GM19452 (cell line): ENCODE data around the gene PNLIPRP1.

Source experiments
- ATAC-seq: cut with Tn5 transposase; IDR thresholded peaks from one replicate; pipeline ENCODE4 v1.9.1; 2021; ENCODE audit not compliant: unreplicated experiment

PNLIPRP1 gene

DNA sequence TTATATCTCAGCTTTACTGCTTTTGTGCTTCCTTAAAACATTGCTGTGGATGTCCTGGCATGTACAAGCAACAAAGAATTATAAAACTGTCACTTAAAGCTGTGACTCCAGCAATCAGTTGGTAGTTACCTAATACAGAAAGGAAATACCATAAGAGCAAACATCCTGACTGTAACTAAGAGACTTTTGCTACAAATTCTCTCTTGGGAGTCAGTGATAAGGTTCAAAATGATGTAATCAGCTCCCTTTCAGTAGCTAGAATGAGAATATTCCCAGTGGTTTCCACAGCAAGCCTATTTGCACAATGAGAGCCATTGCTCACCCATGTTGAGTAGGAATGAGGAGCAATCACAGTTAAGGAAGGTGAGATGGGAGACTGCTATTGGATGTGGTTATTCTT, 7.6 kb downstream of the PNLIPRP1 start:
- ATAC-seq: no peak

DNA sequence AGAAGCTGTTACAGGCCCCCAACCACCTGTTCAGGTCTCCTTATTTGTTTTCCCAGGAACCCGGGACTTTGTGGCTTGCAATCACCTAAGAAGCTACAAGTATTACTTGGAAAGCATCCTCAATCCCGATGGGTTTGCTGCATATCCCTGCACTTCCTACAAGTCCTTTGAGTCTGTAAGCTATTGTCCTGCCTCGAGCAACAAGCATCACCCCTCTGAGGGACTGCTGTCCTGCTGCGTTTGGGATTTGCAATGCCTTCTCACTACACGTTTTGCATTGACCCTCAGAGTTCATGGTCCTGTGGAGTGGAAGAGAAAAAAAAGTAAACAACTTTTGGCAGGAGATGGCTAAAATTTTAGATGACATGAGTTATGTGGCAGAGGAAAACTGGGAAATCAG, 9.2 kb downstream of the PNLIPRP1 start:
- ATAC-seq: no peak

DNA sequence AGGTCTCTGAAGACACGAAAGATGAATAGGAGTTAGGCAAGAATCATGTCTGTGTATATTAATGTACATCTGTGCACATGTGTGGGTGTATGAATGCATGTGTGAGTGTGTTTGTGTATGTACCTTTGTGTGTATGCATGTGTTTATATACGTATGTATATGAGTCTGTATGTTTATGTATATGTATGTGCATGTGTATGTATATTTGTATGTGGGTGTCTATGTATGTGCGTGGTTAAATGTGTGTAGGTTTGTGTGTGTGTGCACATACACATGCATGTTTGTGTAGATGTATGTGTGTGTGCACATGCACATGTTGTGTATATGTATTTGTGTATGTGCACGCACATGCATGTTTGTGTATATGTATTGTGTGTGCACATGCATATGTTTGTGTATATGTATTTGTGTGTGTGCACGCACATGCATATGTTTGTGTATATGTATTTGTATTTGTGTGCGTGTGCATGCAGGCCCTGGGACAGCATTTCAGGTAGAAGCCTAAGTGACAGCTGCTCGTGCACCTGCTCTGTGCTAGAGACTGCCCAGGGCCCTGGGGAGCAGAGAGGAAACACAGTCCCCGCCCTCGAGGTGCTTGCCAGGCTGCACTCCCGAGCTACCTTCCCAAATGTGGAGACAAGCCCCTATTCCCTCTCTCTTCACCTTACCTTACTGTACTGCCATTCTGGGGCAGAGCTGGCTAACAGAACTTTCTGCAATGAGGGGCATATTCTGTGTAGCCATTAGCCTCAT, 12.1 kb downstream of the PNLIPRP1 start:
- ATAC-seq: no peak

- ATAC-seq: no peak
Observed at GRCh38 chr10:116606061-116606483, 15.3 kb downstream of the PNLIPRP1 start.

DNA sequence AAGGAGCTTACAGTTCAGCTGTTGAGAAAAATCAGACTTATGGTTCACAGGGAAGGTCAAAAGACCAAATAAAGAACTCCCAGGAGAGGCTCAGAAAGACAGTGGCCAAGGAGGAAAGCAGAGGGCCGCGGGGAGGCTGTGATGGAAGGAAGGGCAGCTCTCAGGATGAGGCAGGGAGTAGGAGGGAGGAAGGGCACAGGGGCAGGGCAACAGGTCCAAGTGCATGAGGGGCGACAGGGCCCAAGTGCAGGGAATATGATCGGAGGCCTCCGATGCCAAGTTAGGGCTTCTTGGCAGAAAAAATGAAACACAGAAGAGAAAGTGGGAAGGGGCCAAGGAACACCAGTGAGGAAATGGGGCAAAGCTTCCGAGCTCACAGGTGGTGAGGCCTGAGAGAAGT, 16.6 kb downstream of the PNLIPRP1 start:
- no peak for ATAC-seq

DNA sequence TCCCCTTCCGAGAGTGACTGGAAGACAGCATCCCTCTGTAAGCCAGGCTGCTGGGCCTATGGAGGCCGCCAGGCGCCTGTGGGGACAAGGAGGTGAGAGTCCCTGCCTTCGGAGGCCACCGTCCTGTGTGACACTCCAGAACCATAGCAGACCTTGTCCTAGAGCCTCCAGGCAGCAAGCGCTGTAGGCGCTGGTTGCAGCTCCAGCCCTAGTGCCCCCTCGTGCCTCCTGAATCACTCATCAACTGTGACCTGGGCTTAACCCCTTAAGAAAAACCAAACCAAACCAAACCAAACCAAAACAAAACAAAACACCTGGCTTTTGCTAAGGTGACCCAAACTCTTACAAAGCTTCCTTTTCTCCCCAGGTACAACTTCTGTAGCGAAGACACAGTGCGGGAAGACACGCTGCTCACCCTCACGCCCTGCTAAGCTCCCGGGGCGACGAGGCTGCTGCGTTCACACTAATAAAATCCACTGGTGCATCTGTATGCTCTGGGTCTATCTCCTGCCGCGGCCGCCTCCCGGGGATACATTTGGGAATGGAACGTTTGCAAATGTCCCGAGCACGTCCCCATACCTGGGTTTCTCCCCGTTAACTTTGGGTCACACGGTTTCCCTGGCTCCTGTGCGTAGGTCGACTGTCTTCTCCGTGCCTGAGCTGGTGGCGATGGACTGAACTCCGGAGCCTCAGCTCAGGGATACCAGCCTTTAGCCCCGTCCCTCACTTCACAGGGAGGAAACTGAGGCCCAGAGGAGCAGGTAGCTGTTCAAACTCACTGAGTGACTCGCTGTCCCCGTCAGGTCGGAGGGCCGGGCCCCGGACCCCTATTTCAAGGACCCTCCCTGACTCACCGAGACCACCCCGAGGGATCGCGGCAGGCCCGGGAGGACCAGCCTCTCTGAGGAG, 18.2 kb downstream of the PNLIPRP1 start:
- ATAC-seq: no peak

GRCh38 chr10:116610443-116611152, 19.8 kb downstream of the PNLIPRP1 start:
- no peak for ATAC-seq

- no peak for ATAC-seq
Observed at GRCh38 chr10:116611153-116611545, 20.4 kb downstream of the PNLIPRP1 start.

GRCh38 chr10:116612107-116612769, 21.5 kb downstream of the PNLIPRP1 start:
- no peak for ATAC-seq

DNA sequence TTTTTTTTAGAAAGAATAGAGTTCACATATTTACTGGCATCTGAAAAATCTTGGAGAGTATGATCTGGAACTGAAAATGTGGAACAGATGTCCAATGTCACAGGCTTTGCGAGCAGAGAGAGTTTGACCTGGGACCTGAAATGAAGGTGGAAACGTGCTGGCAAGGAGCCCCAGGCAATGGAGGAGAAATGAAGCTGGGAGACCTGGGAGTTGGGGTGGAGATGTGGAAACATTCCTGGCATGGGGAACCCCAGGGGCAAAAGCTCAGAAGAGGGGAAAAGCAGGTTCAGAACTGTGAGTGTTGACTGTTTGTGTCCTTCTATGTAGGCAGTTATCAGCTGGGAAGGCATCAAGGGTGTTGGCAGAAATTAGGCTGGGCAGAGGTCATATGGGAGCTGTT, 22.7 kb downstream of the PNLIPRP1 start:
- no peak for ATAC-seq

- no peak for ATAC-seq
Observed at GRCh38 chr10:116614796-116615195, 24.0 kb downstream of the PNLIPRP1 start.

DNA sequence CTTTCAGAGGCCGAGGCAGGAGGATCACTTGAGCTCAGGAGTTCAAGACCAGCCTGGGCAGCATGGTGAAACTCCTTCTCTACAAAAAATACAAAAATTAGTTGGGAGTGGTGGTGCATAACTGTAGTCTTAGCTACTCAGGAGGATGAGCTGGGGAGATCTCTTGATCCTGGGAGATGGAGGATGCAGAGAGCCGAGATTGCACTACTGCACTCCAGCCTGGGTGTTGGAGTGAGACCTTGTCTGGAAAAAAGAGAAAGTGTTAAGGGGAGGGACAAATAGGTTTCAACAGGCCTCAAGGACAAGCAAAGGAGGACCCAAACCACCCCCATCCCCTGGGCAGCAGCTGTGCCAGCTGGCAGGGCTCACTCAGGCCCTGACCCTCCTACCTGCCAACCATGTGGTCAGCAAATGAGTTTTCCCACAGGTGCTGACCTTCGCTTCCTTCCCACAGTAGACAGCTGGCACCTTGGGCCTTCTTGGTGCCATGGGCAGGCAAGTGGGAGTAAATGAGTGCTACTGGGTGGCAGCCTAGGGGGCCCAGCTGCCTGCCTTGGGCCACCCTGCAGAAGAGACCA, 24.5 kb downstream of the PNLIPRP1 start:
- ATAC-seq: no peak

GRCh38 chr10:116620423-116621400, 30.0 kb downstream of the PNLIPRP1 start, which contains the start of gene PNLIPRP2:
Gene PNLIPRP2, plus strand, starts transcription at chr10:116620953.
- ATAC-seq: no peak

- ATAC-seq: no peak
Observed at GRCh38 chr10:116621476-116621875, 30.7 kb downstream of the PNLIPRP1 start.

- no peak for ATAC-seq
Observed at GRCh38 chr10:116621934-116622655, 31.3 kb downstream of the PNLIPRP1 start.

DNA sequence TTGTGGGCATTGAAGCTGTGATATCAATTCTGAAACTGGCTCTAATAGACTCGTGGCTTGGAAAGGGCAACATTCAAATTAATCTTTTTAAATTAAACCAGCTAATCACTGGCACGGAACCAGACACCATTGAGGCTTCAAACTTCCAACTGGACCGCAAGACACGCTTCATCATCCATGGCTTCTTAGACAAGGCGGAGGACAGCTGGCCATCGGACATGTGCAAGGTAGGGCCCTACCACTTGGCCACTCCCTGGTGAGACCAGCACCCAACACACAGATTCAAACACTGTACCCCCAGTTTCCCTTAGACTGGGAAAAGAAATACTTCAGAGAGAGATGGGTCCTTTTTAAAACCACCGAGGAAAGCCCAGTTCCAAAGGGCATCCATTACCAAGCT, 35.1 kb downstream of the PNLIPRP1 start:
- ATAC-seq: no peak

- ATAC-seq: no peak
Observed at GRCh38 chr10:116626815-116627214, 36.1 kb downstream of the PNLIPRP1 start.

GRCh38 chr10:116627386-116627933, 36.7 kb downstream of the PNLIPRP1 start:
- no peak for ATAC-seq
